K562 (cell line): Measurements from ENCODE around the gene PTK7. TPM values are rescaled to one million over a fixed set of nuclear protein-coding genes. Genes with fewer than 3 reads are reported as not detected.
A peak's percentile ranks its signal among the peaks of the same experiment; 100 is the strongest.

Experiments used
- ATAC-seq: fragments of 200-7000 bp; cut with Tn5 transposase; 3 replicates; pipeline ENCODE4 v1.9.1; 2020; ENCODE audit warnings: moderate library complexity
- BruUV-seq: library from RNA; stranded (reverse); fragments of 400-500 nt; replicated peaks from 2 replicates; lab custom pipeline; 2021; lab: Mats Ljungman, UMichigan
- CTCF ChIA-PET: fragments of 300-600 bp; formaldehyde crosslinking; extraction: SDS; loops from one replicate; lab custom pipeline; 2021; ENCODE audit warnings: low intra/inter-chr PET ratio; lab: Yijun Ruan, JAX
- POLR2A ChIA-PET: fragments of 300-600, 350-650 bp; sonication (Branson Sonifier 250); formaldehyde crosslinking; extraction: SDS; loops from one replicate; lab custom pipeline; 2021; ENCODE audit warnings: antibody characterized with exemption, inconsistent platforms; lab: Yijun Ruan, JAX
- DNase-seq, 4 experiments: peaks; one replicate each; pipeline versions ENCODE4 v3.0.0 to v3.0.0-alpha.2; 2011 to 2018; ENCODE audit warnings: low spot score in 3 of 4, mixed read lengths in 3 of 4; ENCODE audit errors: extremely low read depth in 1 of 4
- FAIRE-seq: peaks from 2 replicates; lab custom pipeline; 2011; peaks lifted over from hg19 to GRCh38; lab: Jason Lieb, UNC
- H2AFZ ChIP-seq: 2 replicates; pipeline ENCODE4 v1.6.0; 2011; ENCODE audit warnings: low read depth, low read length, control low read depth, inconsistent platforms
- H3K27ac ChIP-seq: fragments of 200-600 bp; 3 replicates; pipeline ENCODE4 v1.8.0; 2011; ENCODE audit warnings: low read depth, mild to moderate bottlenecking, control low read depth, inconsistent platforms, low read length, moderate library complexity, mixed read lengths; ENCODE audit errors: extremely low read depth
- H3K27me3 ChIP-seq, 2 experiments: fragments of 300-600 bp in 1 of 2; 2 replicates in 1 of 2; 3 replicates in 1 of 2; pipeline versions ENCODE4 v1.6.0 to v1.8.0; 2011; ENCODE audit warnings: inconsistent platforms in 2 of 2, low read length in 2 of 2, mild to moderate bottlenecking in 1 of 2, mixed read lengths in 1 of 2, moderate library complexity in 1 of 2; ENCODE audit not compliant: control insufficient read depth in 2 of 2, insufficient read depth in 2 of 2
- H3K36me3 ChIP-seq: fragments of 300-600 bp; 3 replicates; pipeline ENCODE4 v1.8.0; 2011; ENCODE audit warnings: mild to moderate bottlenecking, low read length, inconsistent platforms; ENCODE audit not compliant: control insufficient read depth, insufficient read depth
- H3K4me1 ChIP-seq, 2 experiments: fragments of 200-600 bp in 1 of 2; replicated peaks in 1 of 2; 2 replicates in 1 of 2; 3 replicates in 1 of 2; pipeline versions ENCODE4 v1.5.1 to v1.8.0; 2011; ENCODE audit warnings: inconsistent platforms in 2 of 2, low read length in 2 of 2, mild to moderate bottlenecking in 1 of 2, mixed read lengths in 1 of 2, moderate library complexity in 1 of 2; ENCODE audit not compliant: control insufficient read depth in 2 of 2, insufficient read depth in 2 of 2
- H3K4me2 ChIP-seq: 2 replicates; pipeline ENCODE4 v1.6.1; 2011; ENCODE audit warnings: low read length, control low read depth, inconsistent platforms, mixed read lengths; ENCODE audit not compliant: insufficient read depth
- H3K4me3 ChIP-seq: fragments of 200-600 bp; sonication (generic), shearing (Covaris generic); 2 replicates; pipeline ENCODE4 v1.5.1; 2016; ENCODE audit warnings: control low read depth, inconsistent platforms
- H3K79me2 ChIP-seq: fragments of 200-600 bp; 3 replicates; pipeline ENCODE4 v1.8.0; 2011; ENCODE audit warnings: low read length, inconsistent platforms; ENCODE audit not compliant: control insufficient read depth, insufficient read depth
- H3K9ac ChIP-seq, 2 experiments: 2 replicates each; pipeline versions ENCODE4 v1.6.0 to v1.6.1; 2011; ENCODE audit warnings: low read depth in 2 of 2, low read length in 2 of 2, control low read depth in 1 of 2, inconsistent platforms in 1 of 2, mild to moderate bottlenecking in 1 of 2, mixed read lengths in 1 of 2; ENCODE audit not compliant: insufficient read depth in 1 of 2
- H3K9me1 ChIP-seq: one replicate; pipeline ENCODE4 v1.6.0; 2011; ENCODE audit warnings: inconsistent platforms, mild to moderate bottlenecking, low read length, moderate library complexity; ENCODE audit not compliant: control insufficient read depth, insufficient read depth
- H3K9me3 ChIP-seq: replicated peaks from 2 replicates; pipeline ENCODE4 v1.5.1; 2011; ENCODE audit warnings: low read depth, low read length, inconsistent platforms; ENCODE audit not compliant: control insufficient read depth, insufficient read depth
- H4K20me1 ChIP-seq: replicated peaks from 2 replicates; pipeline ENCODE4 v1.6.1; 2011; ENCODE audit warnings: low read length, inconsistent platforms, mixed read lengths; ENCODE audit not compliant: control insufficient read depth, insufficient read depth
- ASH1L ChIP-seq: fragments of 450-650 bp; IDR thresholded peaks from 2 replicates; pipeline ENCODE4 v1.6.1; 2018; ENCODE audit warnings: borderline replicate concordance, mild to moderate bottlenecking, low read depth; ENCODE audit not compliant: partially characterized antibody
- GMEB1 ChIP-seq: fragments of 250-450 bp; sonication (Bioruptor Pico); IDR thresholded peaks from 2 replicates; pipeline ENCODE4 v1.4.0; 2020; ENCODE audit warnings: mild to moderate bottlenecking
- HMGN3 ChIP-seq: IDR thresholded peaks from 2 replicates; pipeline ENCODE4 v1.6.1; 2011; ENCODE audit warnings: borderline replicate concordance, low read depth, mild to moderate bottlenecking, mixed read lengths, low read length; ENCODE audit not compliant: insufficient read length; ENCODE audit errors: extremely low read depth
- KHSRP ChIP-seq: fragments of 450-650 bp; IDR thresholded peaks from 2 replicates; pipeline ENCODE4 v1.6.1; 2017
- NR3C1 ChIP-seq: sonication (generic); formaldehyde crosslinking; IDR thresholded peaks from 2 replicates; pipeline ENCODE4 v1.8.1; 2022; ENCODE audit warnings: missing genetic modification reagents
- POLR2G ChIP-seq: fragments of 200-400 bp; formaldehyde crosslinking; IDR thresholded peaks from 2 replicates; pipeline ENCODE4 v1.6.1; 2017; ENCODE audit warnings: low read depth, mild to moderate bottlenecking, antibody characterized with exemption, low read length, moderate library complexity
- RBFOX2 ChIP-seq: fragments of 200-400 bp; formaldehyde crosslinking; IDR thresholded peaks from 2 replicates; pipeline ENCODE4 v1.6.1; 2017; ENCODE audit warnings: low read depth, mild to moderate bottlenecking, low read length, moderate library complexity
- ZNF311 ChIP-seq: fragments of 250-450 bp; sonication (Bioruptor Pico); IDR thresholded peaks from 2 replicates; pipeline ENCODE4 v1.4.0; 2020; ENCODE audit warnings: mild to moderate bottlenecking, moderate library complexity
- ZNF431 ChIP-seq: sonication (generic); formaldehyde crosslinking; IDR thresholded peaks from 2 replicates; pipeline ENCODE4 v1.8.0; 2022; ENCODE audit warnings: mild to moderate bottlenecking, missing genetic modification reagents
- WGBS: fragments of 100-300 bp; shearing (Covaris generic); methylation state at CpG from one replicate; pipeline ENCODE4 v1.1.6; 2016; ENCODE audit warnings: low coverage, mixed read lengths; ENCODE audit not compliant: insufficient coverage; ENCODE audit errors: missing lambda C conversion rate; 5-methylcytosine and 5-hydroxymethylcytosine counted together
- in situ Hi-C: fragments of 300-500 bp; cut with MboI; formaldehyde crosslinking; loops from 4 replicates; pipeline ENCODE4 v1.15.0; 2018; ENCODE audit warnings: inconsistent platforms, mixed read lengths
- intact Hi-C: fragments of 100-400 bp; cut with micrococcal nuclease; formaldehyde crosslinking; loops from 2 replicates; pipeline ENCODE4 v1.14.2; 2022
- polyA plus RNA-seq, 8 experiments: library from polyadenylated mRNA; depleted of rRNA in 4 of 8; stranded (reverse) in 5 of 8; unstranded in 3 of 8; fragments of >200 nt; fragmentation: Nextera tagmentation in 2 of 8; fragmentation: Illumina TruSeq in 1 of 8; extraction: Ambion mirVana in 2 of 8; extraction: Trizol in 1 of 8; gene quantifications; 2 replicates each; pipeline versions ENCODE4 v1.2.1 to v1.2.3, GENCODE V29; 2011 to 2014; ENCODE audit warnings: inconsistent platforms in 1 of 8, missing spikeins in 1 of 8
- total RNA-seq, 7 experiments: library from RNA; depleted of rRNA in 6 of 7; stranded (reverse); fragments of >200 nt in 6 of 7; fragmentation: Illumina TruSeq in 2 of 7; extraction: Trizol in 2 of 7; gene quantifications; 2 replicates each; pipeline versions ENCODE4 v1.2.1 to v1.2.3, GENCODE V29; 2011 to 2021; ENCODE audit warnings: low replicate concordance in 1 of 7

The PTK7 gene
- total and polyA plus RNA-seq, 9 of the 15 experiments (the other 6 are each of a cell fraction or from before 2014, with no cell fraction given) = 0.20 to 6.8 (median 4.2) TPM

GRCh38 chr6:43050981-43051380 lies 25.1 kb upstream of the PTK7 start:
- BruUV-seq = no TSS peak
- no peak for TF ChIP-seq HMGN3
- TF ChIP-seq KHSRP = no peak
- TF ChIP-seq RBFOX2 = peak; percentile 42; the same call in 1 of the 2 replicates
- no peak for TF ChIP-seq NR3C1
- TF ChIP-seq GMEB1 (CRISPR knock-in tag) = no peak
- no peak for TF ChIP-seq ZNF311 (CRISPR knock-in tag)
- no peak for TF ChIP-seq ASH1L
- no peak for TF ChIP-seq ZNF431
- peak; percentile 50 for TF ChIP-seq POLR2G
- FAIRE-seq = no peak
- no peaks in the 10 kb centered on the region for H3K27me3 ChIP-seq
- H4K20me1 ChIP-seq = no peaks in the 10 kb centered on the region
- peaks cover 9% of the 10 kb centered on the region for H3K9me1 ChIP-seq
- WGBS = 88% methylated on average over 17 of the region's 17 CpGs
- no peak overlapping the region for H3K4me3 ChIP-seq
- no peak overlapping the region for H3K4me2 ChIP-seq
- H3K79me2 ChIP-seq = peaks cover 24% of the 10 kb centered on the region
- peaks cover 19 to 29% of the 10 kb centered on the region in 2 experiments for H3K4me1 ChIP-seq
- no peak for DNase-seq
- intact Hi-C loops = no loop called here
- ChIA-PET CTCF (no interaction called here), POLR2A (interaction anchor here (0.6 to 2.4 kb wide), 8 partner anchors 8 to 1199 kb away, joined by 3 to 10 read pairs (median 4); partner anchors contain the start of gene RPL7L1)
- in situ Hi-C loops = no loop called here
- H3K9ac ChIP-seq = peak overlapping the region in 1 of 2 experiments; percentile 81; a peak in 3 of 4 replicates
- ATAC-seq = no peak
- no peaks in the 10 kb centered on the region for H3K9me3 ChIP-seq
- H3K36me3 ChIP-seq = peaks cover 67% of the 10 kb centered on the region
- H2AFZ ChIP-seq = no peak overlapping the region
- H3K27ac ChIP-seq = no peak overlapping the region
